ENCODE results near the gene CHRNA9. TPM values are rescaled to one million over a fixed set of nuclear protein-coding genes. Genes with fewer than 3 reads are reported as not detected.

Gene CHRNA9
- total and polyA plus RNA-seq, 2 donors (not counting 1 experiment from before 2014, with no cell fraction given): 0.07 TPM; not detected in 1

- H3K4me1 Mint-ChIP-seq: no peaks in the 10 kb centered on the region
- ATAC-seq (ENCODE audit: low read depth) (no peak), DNase-seq (no peak)
- Histone ChIP-seq H3K9ac (ENCODE audit: low read length) (no peak overlapping the region), H2AFZ (ENCODE audit: insufficient read depth, low read depth, low read length, poor library complexity, severe bottlenecking) (no peak overlapping the region), H3K4me2 (replicated peaks; ENCODE audit: low read depth, low read length, poor library complexity, severe bottlenecking) (no peak overlapping the region), H3K79me2 (ENCODE audit: control insufficient read depth, insufficient read depth, low read length) (no peaks in the 10 kb centered on the region), H3K36me3 (replicated peaks in 1 of 2; ENCODE audit: control extremely low read depth in 1 of 2, control insufficient read depth in 1 of 2, extremely low read depth in 1 of 2, insufficient read depth in 2 of 2, low read length in 1 of 2) (no peaks in the 10 kb centered on the region), H3K4me1 (ENCODE audit: control insufficient read depth in 2 of 2, insufficient read depth in 2 of 2, low read length in 2 of 2) (no peaks in the 10 kb centered on the region), H3K27ac (ENCODE audit: low read length in 2 of 2) (no peak overlapping the region), H3K27me3 (replicated peaks in 1 of 4; ENCODE audit: control extremely low read depth in 1 of 4, control insufficient read depth in 3 of 4, insufficient read depth in 4 of 4, low read length in 3 of 4) (no peaks in the 10 kb centered on the region), H4K20me1 (ENCODE audit: control insufficient read depth, insufficient read depth, low read length, poor library complexity, severe bottlenecking) (no peaks in the 10 kb centered on the region), H3K4me3 (ENCODE audit: control extremely low read depth in 1 of 5, extremely low read depth in 1 of 5, insufficient read depth in 1 of 5, low read depth in 2 of 5, low read length in 4 of 5) (no peak overlapping the region), H3K9me3 (ENCODE audit: control extremely low read depth in 1 of 3, control insufficient read depth in 2 of 3, insufficient read depth in 1 of 3, low read length in 2 of 3) (peaks cover 0 to 3% (median 0%) of the 10 kb centered on the region in 3 donors)
- no peak overlapping the region for H3K4me3 Mint-ChIP-seq
- TF ChIP-seq EZH2 (IDR thresholded peaks at IDR 0.05; ENCODE audit: borderline replicate concordance, insufficient read depth, low read depth, low read length, poor library complexity, severe bottlenecking) (no peak), CTCF (IDR thresholded peaks at IDR 0.05) (no peak)
- peaks cover 6% of the 10 kb centered on the region for H3K27me3 Mint-ChIP-seq
- POLR2A ChIA-PET: no interaction called here
- intact Hi-C loops (cut with micrococcal nuclease): no loop called here
- WGBS (ENCODE audit: insufficient coverage): 100% methylated on average over 1 of the region's 4 CpGs
- no peak overlapping the region for H3K27ac Mint-ChIP-seq
- peaks cover 2% of the 10 kb centered on the region for H3K9me3 Mint-ChIP-seq (ENCODE audit: insufficient read depth)
- CTCF ChIA-PET: no interaction called here
These were observed 15.6 kb downstream of the CHRNA9 start for GRCh38 chr4:40350627-40351227.

- intact Hi-C loops (cut with micrococcal nuclease): no loop called here
- H3K4me1 Mint-ChIP-seq: no peaks in the 10 kb centered on the region
- POLR2A ChIA-PET: no interaction called here
These were observed 19.0 kb downstream of the CHRNA9 start for GRCh38 chr4:40354158-40354557.

More at GRCh38 chr4:40354158-40354557, 19.0 kb downstream of the CHRNA9 start:
- Mint-ChIP-seq H3K27me3 (peaks cover 6% of the 10 kb centered on the region), H3K9me3 (ENCODE audit: insufficient read depth) (no peaks in the 10 kb centered on the region), H3K4me3 (no peak overlapping the region), H3K27ac (no peak overlapping the region)
- no peak overlapping the region for H3K4me2 ChIP-seq (replicated peaks; ENCODE audit: low read depth, low read length, poor library complexity, severe bottlenecking)
- H3K27me3 ChIP-seq (replicated peaks in 1 of 4; ENCODE audit: control extremely low read depth in 1 of 4, control insufficient read depth in 3 of 4, insufficient read depth in 4 of 4, low read length in 3 of 4): no peaks in the 10 kb centered on the region
- no peak overlapping the region for H3K9ac ChIP-seq (ENCODE audit: low read length)
- DNase-seq (no peak), ATAC-seq (ENCODE audit: low read depth) (no peak)
- no peaks in the 10 kb centered on the region for H3K4me1 ChIP-seq (ENCODE audit: control insufficient read depth in 2 of 2, insufficient read depth in 2 of 2, low read length in 2 of 2)
- no peak for TF ChIP-seq EZH2 (IDR thresholded peaks at IDR 0.05; ENCODE audit: borderline replicate concordance, insufficient read depth, low read depth, low read length, poor library complexity, severe bottlenecking)
- TF ChIP-seq CTCF (IDR thresholded peaks at IDR 0.05): no peak
- no peaks in the 10 kb centered on the region for H3K36me3 ChIP-seq (replicated peaks in 1 of 2; ENCODE audit: control extremely low read depth in 1 of 2, control insufficient read depth in 1 of 2, extremely low read depth in 1 of 2, insufficient read depth in 2 of 2, low read length in 1 of 2)
- no peak overlapping the region for H2AFZ ChIP-seq (ENCODE audit: insufficient read depth, low read depth, low read length, poor library complexity, severe bottlenecking)
- CTCF ChIA-PET: no interaction called here
- H3K4me3 ChIP-seq (ENCODE audit: control extremely low read depth in 1 of 5, extremely low read depth in 1 of 5, insufficient read depth in 1 of 5, low read depth in 2 of 5, low read length in 4 of 5): no peak overlapping the region
- no peaks in the 10 kb centered on the region for H3K79me2 ChIP-seq (ENCODE audit: control insufficient read depth, insufficient read depth, low read length)
- no peak overlapping the region for H3K27ac ChIP-seq (ENCODE audit: low read length in 2 of 2)
- no peaks in the 10 kb centered on the region for H4K20me1 ChIP-seq (ENCODE audit: control insufficient read depth, insufficient read depth, low read length, poor library complexity, severe bottlenecking)
- no peaks in the 10 kb centered on the region for H3K9me3 ChIP-seq (ENCODE audit: control extremely low read depth in 1 of 3, control insufficient read depth in 2 of 3, insufficient read depth in 1 of 3, low read length in 2 of 3)
- 98% methylated on average over 8 of the region's 11 CpGs for WGBS (ENCODE audit: insufficient coverage)
